T-helper 2 cell treated with Interferon-gamma antibody and Interleukin-4, amounts not matched to agents 100 ng/mL and 5 ng/mL, for 36 hours (primary cell): ENCODE results near the gene TSHZ1. TPM values are rescaled to one million over a fixed set of nuclear protein-coding genes. Genes with fewer than 3 reads are reported as not detected.

Experiments
- intact Hi-C: fragments of 100-400 bp; cut with micrococcal nuclease; formaldehyde crosslinking; loops from one replicate; pipeline ENCODE4 v1.15.1; 2023
- total RNA-seq: library from RNA; stranded (reverse); gene quantifications from 2 replicates; pipeline ENCODE4 v1.2.3, GENCODE V29; 2022

TSHZ1 gene
- total RNA-seq, 1 donor from 2014 or later: 14.7 TPM

- intact Hi-C loops: no loop called here
These were observed 9.3 kb downstream of the TSHZ1 start for GRCh38 chr18:75219745-75220375.

- intact Hi-C loops: no loop called here
These were observed 10.2 kb downstream of the TSHZ1 start for GRCh38 chr18:75220551-75221355.

GRCh38 chr18:75221397-75221796, 10.8 kb downstream of the TSHZ1 start:
- intact Hi-C loops: no loop called here

- intact Hi-C loops: no loop called here
These were observed 11.3 kb downstream of the TSHZ1 start for GRCh38 chr18:75221897-75222296.

GRCh38 chr18:75222407-75222806, 11.8 kb downstream of the TSHZ1 start:
- intact Hi-C loops: no loop called here

- intact Hi-C loops: no loop called here
These were observed 13.2 kb downstream of the TSHZ1 start for GRCh38 chr18:75223687-75224347.

GRCh38 chr18:75226286-75226955, 15.8 kb downstream of the TSHZ1 start:
- intact Hi-C loops: no loop called here

- intact Hi-C loops: no loop called here
These were observed 16.3 kb downstream of the TSHZ1 start for GRCh38 chr18:75226956-75227316.

GRCh38 chr18:75227535-75228296, 17.1 kb downstream of the TSHZ1 start:
- intact Hi-C loops: no loop called here

GRCh38 chr18:75228967-75229366, 18.4 kb downstream of the TSHZ1 start:
- intact Hi-C loops: no loop called here

GRCh38 chr18:75229437-75229836, 18.8 kb downstream of the TSHZ1 start:
- intact Hi-C loops: no loop called here

GRCh38 chr18:75230163-75231052, 19.8 kb downstream of the TSHZ1 start:
- intact Hi-C loops: no loop called here

- intact Hi-C loops: no loop called here
These were observed 20.4 kb downstream of the TSHZ1 start for GRCh38 chr18:75231053-75231406.

GRCh38 chr18:75234901-75235300, 24.3 kb downstream of the TSHZ1 start:
- intact Hi-C loops: no loop called here

- intact Hi-C loops: no loop called here
These were observed 25.3 kb downstream of the TSHZ1 start for GRCh38 chr18:75235896-75236295.

- intact Hi-C loops: no loop called here
These were observed 27.5 kb downstream of the TSHZ1 start for GRCh38 chr18:75238100-75238499.

- intact Hi-C loops: no loop called here
These were observed 28.2 kb downstream of the TSHZ1 start for GRCh38 chr18:75238786-75239185.

GRCh38 chr18:75240433-75240832, 29.8 kb downstream of the TSHZ1 start:
- intact Hi-C loops: no loop called here

- intact Hi-C loops: no loop called here
These were observed 31.1 kb downstream of the TSHZ1 start for GRCh38 chr18:75241705-75242104.
